K562 (cell line): Measurements from ENCODE around the gene SLC16A12. TPM values are rescaled to one million over a fixed set of nuclear protein-coding genes. Genes with fewer than 3 reads are reported as not detected.

Source experiments
- ATAC-seq: fragments of 200-7000 bp; cut with Tn5 transposase; 3 replicates; pipeline ENCODE4 v1.9.1; 2020; ENCODE audit warnings: moderate library complexity
- BruUV-seq: library from RNA; stranded (reverse); fragments of 400-500 nt; replicated peaks from 2 replicates; lab custom pipeline; 2021; lab: Mats Ljungman, UMichigan
- CTCF ChIA-PET: fragments of 300-600 bp; formaldehyde crosslinking; extraction: SDS; loops from one replicate; lab custom pipeline; 2021; ENCODE audit warnings: low intra/inter-chr PET ratio; lab: Yijun Ruan, JAX
- POLR2A ChIA-PET: fragments of 300-600, 350-650 bp; sonication (Branson Sonifier 250); formaldehyde crosslinking; extraction: SDS; loops from one replicate; lab custom pipeline; 2021; ENCODE audit warnings: antibody characterized with exemption, inconsistent platforms; lab: Yijun Ruan, JAX
- DNase-seq, 4 experiments: peaks; one replicate each; pipeline versions ENCODE4 v3.0.0 to v3.0.0-alpha.2; 2011 to 2018; ENCODE audit warnings: low spot score in 3 of 4, mixed read lengths in 3 of 4; ENCODE audit errors: extremely low read depth in 1 of 4
- FAIRE-seq: peaks from 2 replicates; lab custom pipeline; 2011; peaks lifted over from hg19 to GRCh38; lab: Jason Lieb, UNC
- H2AFZ ChIP-seq: 2 replicates; pipeline ENCODE4 v1.6.0; 2011; ENCODE audit warnings: low read depth, low read length, control low read depth, inconsistent platforms
- H3K27ac ChIP-seq: fragments of 200-600 bp; 3 replicates; pipeline ENCODE4 v1.8.0; 2011; ENCODE audit warnings: low read depth, mild to moderate bottlenecking, control low read depth, inconsistent platforms, low read length, moderate library complexity, mixed read lengths; ENCODE audit errors: extremely low read depth
- H3K27me3 ChIP-seq, 2 experiments: fragments of 300-600 bp in 1 of 2; 2 replicates in 1 of 2; 3 replicates in 1 of 2; pipeline versions ENCODE4 v1.6.0 to v1.8.0; 2011; ENCODE audit warnings: inconsistent platforms in 2 of 2, low read length in 2 of 2, mild to moderate bottlenecking in 1 of 2, mixed read lengths in 1 of 2, moderate library complexity in 1 of 2; ENCODE audit not compliant: control insufficient read depth in 2 of 2, insufficient read depth in 2 of 2
- H3K36me3 ChIP-seq: fragments of 300-600 bp; 3 replicates; pipeline ENCODE4 v1.8.0; 2011; ENCODE audit warnings: mild to moderate bottlenecking, low read length, inconsistent platforms; ENCODE audit not compliant: control insufficient read depth, insufficient read depth
- H3K4me1 ChIP-seq, 2 experiments: fragments of 200-600 bp in 1 of 2; replicated peaks in 1 of 2; 2 replicates in 1 of 2; 3 replicates in 1 of 2; pipeline versions ENCODE4 v1.5.1 to v1.8.0; 2011; ENCODE audit warnings: inconsistent platforms in 2 of 2, low read length in 2 of 2, mild to moderate bottlenecking in 1 of 2, mixed read lengths in 1 of 2, moderate library complexity in 1 of 2; ENCODE audit not compliant: control insufficient read depth in 2 of 2, insufficient read depth in 2 of 2
- H3K4me2 ChIP-seq: 2 replicates; pipeline ENCODE4 v1.6.1; 2011; ENCODE audit warnings: low read length, control low read depth, inconsistent platforms, mixed read lengths; ENCODE audit not compliant: insufficient read depth
- H3K4me3 ChIP-seq: fragments of 200-600 bp; sonication (generic), shearing (Covaris generic); 2 replicates; pipeline ENCODE4 v1.5.1; 2016; ENCODE audit warnings: control low read depth, inconsistent platforms
- H3K79me2 ChIP-seq: fragments of 200-600 bp; 3 replicates; pipeline ENCODE4 v1.8.0; 2011; ENCODE audit warnings: low read length, inconsistent platforms; ENCODE audit not compliant: control insufficient read depth, insufficient read depth
- H3K9ac ChIP-seq, 2 experiments: 2 replicates each; pipeline versions ENCODE4 v1.6.0 to v1.6.1; 2011; ENCODE audit warnings: low read depth in 2 of 2, low read length in 2 of 2, control low read depth in 1 of 2, inconsistent platforms in 1 of 2, mild to moderate bottlenecking in 1 of 2, mixed read lengths in 1 of 2; ENCODE audit not compliant: insufficient read depth in 1 of 2
- H3K9me1 ChIP-seq: one replicate; pipeline ENCODE4 v1.6.0; 2011; ENCODE audit warnings: inconsistent platforms, mild to moderate bottlenecking, low read length, moderate library complexity; ENCODE audit not compliant: control insufficient read depth, insufficient read depth
- H3K9me3 ChIP-seq: replicated peaks from 2 replicates; pipeline ENCODE4 v1.5.1; 2011; ENCODE audit warnings: low read depth, low read length, inconsistent platforms; ENCODE audit not compliant: control insufficient read depth, insufficient read depth
- H4K20me1 ChIP-seq: replicated peaks from 2 replicates; pipeline ENCODE4 v1.6.1; 2011; ENCODE audit warnings: low read length, inconsistent platforms, mixed read lengths; ENCODE audit not compliant: control insufficient read depth, insufficient read depth
- BACH1 ChIP-seq: fragments of 200-800 bp; sonication (Bioruptor generic); IDR thresholded peaks from 2 replicates; pipeline ENCODE4 v1.6.1; 2016; ENCODE audit warnings: missing genetic modification characterization, missing compliant biosample characterization
- BRCA1 ChIP-seq, 2 experiments: fragments of 450-650 bp in 1 of 2; sonication (generic) in 1 of 2; formaldehyde crosslinking in 1 of 2; IDR thresholded peaks; 2 replicates each; pipeline versions ENCODE4 v1.5.0 to v1.6.1; 2017 to 2020; ENCODE audit warnings: mild to moderate bottlenecking in 1 of 2, missing genetic modification reagents in 1 of 2
- IRF1 ChIP-seq: sonication (generic); formaldehyde crosslinking; IDR thresholded peaks from 2 replicates; pipeline ENCODE4 v1.8.0; 2022; ENCODE audit warnings: missing genetic modification reagents, mild to moderate bottlenecking, borderline replicate concordance
- MAFK ChIP-seq: IDR thresholded peaks from 2 replicates; pipeline ENCODE4 v1.6.1; 2011; ENCODE audit warnings: low read length, improper control_type of control experiment
- MYBL2 ChIP-seq, 2 experiments: fragments of 450-650 bp in 1 of 2; sonication (generic) in 1 of 2; formaldehyde crosslinking in 1 of 2; IDR thresholded peaks; 2 replicates each; pipeline versions ENCODE4 v1.6.1 to v1.8.1; 2017 to 2022; ENCODE audit warnings: borderline replicate concordance in 1 of 2, inconsistent platforms in 1 of 2, low read depth in 1 of 2, mild to moderate bottlenecking in 1 of 2, missing genetic modification reagents in 1 of 2, moderate library complexity in 1 of 2
- NFE2 ChIP-seq: IDR thresholded peaks from 2 replicates; pipeline ENCODE4 v1.6.1; 2014; ENCODE audit warnings: antibody characterized with exemption, low read depth
- PBX2 ChIP-seq, 2 experiments: IDR thresholded peaks in 1 of 2; conservative IDR thresholded peaks in 1 of 2; 2 replicates each; pipeline ENCODE4 v1.6.1; 2016; ENCODE audit warnings: low read depth in 2 of 2, mild to moderate bottlenecking in 1 of 2, missing compliant biosample characterization in 1 of 2, missing genetic modification characterization in 1 of 2, moderate library complexity in 1 of 2
- SRSF3 ChIP-seq: fragments of 200-400 bp; formaldehyde crosslinking; IDR thresholded peaks from 2 replicates; pipeline ENCODE4 v1.6.1; 2016; ENCODE audit warnings: mild to moderate bottlenecking, low read length, moderate library complexity; ENCODE audit not compliant: insufficient read depth
- STAG1 ChIP-seq: sonication (generic); formaldehyde crosslinking; IDR thresholded peaks from 2 replicates; pipeline ENCODE4 v1.5.0; 2020; ENCODE audit warnings: missing genetic modification reagents, borderline replicate concordance
- ZBTB1 ChIP-seq: sonication (generic); formaldehyde crosslinking; IDR thresholded peaks from 2 replicates; pipeline ENCODE4 v1.8.1; 2023; ENCODE audit warnings: missing genetic modification reagents, low read depth, mild to moderate bottlenecking, borderline replicate concordance
- WGBS: fragments of 100-300 bp; shearing (Covaris generic); methylation state at CpG from one replicate; pipeline ENCODE4 v1.1.6; 2016; ENCODE audit warnings: low coverage, mixed read lengths; ENCODE audit not compliant: insufficient coverage; ENCODE audit errors: missing lambda C conversion rate; 5-methylcytosine and 5-hydroxymethylcytosine counted together
- in situ Hi-C: fragments of 300-500 bp; cut with MboI; formaldehyde crosslinking; loops from 4 replicates; pipeline ENCODE4 v1.15.0; 2018; ENCODE audit warnings: inconsistent platforms, mixed read lengths
- intact Hi-C: fragments of 100-400 bp; cut with micrococcal nuclease; formaldehyde crosslinking; loops from 2 replicates; pipeline ENCODE4 v1.14.2; 2022
- polyA plus RNA-seq, 8 experiments: library from polyadenylated mRNA; depleted of rRNA in 4 of 8; stranded (reverse) in 5 of 8; unstranded in 3 of 8; fragments of >200 nt; fragmentation: Nextera tagmentation in 2 of 8; fragmentation: Illumina TruSeq in 1 of 8; extraction: Ambion mirVana in 2 of 8; extraction: Trizol in 1 of 8; gene quantifications; 2 replicates each; pipeline versions ENCODE4 v1.2.1 to v1.2.3, GENCODE V29; 2011 to 2014; ENCODE audit warnings: inconsistent platforms in 1 of 8, missing spikeins in 1 of 8
- total RNA-seq, 7 experiments: library from RNA; depleted of rRNA in 6 of 7; stranded (reverse); fragments of >200 nt in 6 of 7; fragmentation: Illumina TruSeq in 2 of 7; extraction: Trizol in 2 of 7; gene quantifications; 2 replicates each; pipeline versions ENCODE4 v1.2.1 to v1.2.3, GENCODE V29; 2011 to 2021; ENCODE audit warnings: low replicate concordance in 1 of 7

Gene SLC16A12
- total and polyA plus RNA-seq, 9 of the 15 experiments (the other 6 are each of a cell fraction or from before 2014, with no cell fraction given): not detected

GRCh38 chr10:89478085-89478738 lies 57.2 kb downstream of the SLC16A12 start:
- WGBS: 11% methylated on average over 4 of the region's 4 CpGs
- no peaks in the 10 kb centered on the region for H3K9me1 ChIP-seq

More at GRCh38 chr10:89478085-89478738, 57.2 kb downstream of the SLC16A12 start:
- H3K27me3 ChIP-seq: no peaks in the 10 kb centered on the region
- H2AFZ ChIP-seq: no peak overlapping the region
- no peak overlapping the region for H3K4me2 ChIP-seq
- no peak for FAIRE-seq
- in situ Hi-C loops (no loop called here), intact Hi-C loops (no loop called here)
- CTCF ChIA-PET: no interaction called here
- H3K27ac ChIP-seq: no peak overlapping the region
- no TSS peak for BruUV-seq
- no peak for ATAC-seq
- H3K4me3 ChIP-seq: no peak overlapping the region
- no peaks in the 10 kb centered on the region for H4K20me1 ChIP-seq
- H3K9me3 ChIP-seq: no peaks in the 10 kb centered on the region
- no peaks in the 10 kb centered on the region for H3K36me3 ChIP-seq
- POLR2A ChIA-PET: no interaction called here
- H3K79me2 ChIP-seq: no peaks in the 10 kb centered on the region
- no peaks in the 10 kb centered on the region for H3K4me1 ChIP-seq
- DNase-seq: no peak
- H3K9ac ChIP-seq: no peak overlapping the region
- no peak for TF ChIP-seq IRF1 (CRISPR knock-in tag)
- TF ChIP-seq STAG1 (CRISPR knock-in tag): no peak
- no peak for TF ChIP-seq BRCA1 (IDR thresholded peaks at IDR 0.05)
- no peak for TF ChIP-seq BRCA1 (CRISPR knock-in tag; IDR thresholded peaks at IDR 0.05)
- no peak for TF ChIP-seq ZBTB1 (CRISPR knock-in tag)
- no peak for TF ChIP-seq MYBL2 (IDR thresholded peaks at IDR 0.05; ENCODE audit: low read depth)
- no peak for TF ChIP-seq MYBL2 (CRISPR knock-in tag; IDR thresholded peaks at IDR 0.05; ENCODE audit: borderline replicate concordance)
- TF ChIP-seq BACH1 (tag): no peak
- TF ChIP-seq SRSF3: no peak
- no peak for TF ChIP-seq PBX2 (CRISPR knock-in tag; IDR thresholded peaks at IDR 0.05; ENCODE audit: low read depth)
- no peak for TF ChIP-seq PBX2 (tag; conservative IDR thresholded peaks at IDR 0.05; ENCODE audit: low read depth)
- no peak for TF ChIP-seq NFE2
- TF ChIP-seq MAFK: no peak
